ENCODE data around the gene CCDC88A.

CCDC88A gene

GRCh38 chr2:55428258-55428657 is 8.6 kb upstream of the CCDC88A start:
- no peak for DNase-seq (ENCODE audit: low read depth)
- no peak overlapping the region for H3K4me3 ChIP-seq (ENCODE audit: low read depth, low read length)

- DNase-seq (ENCODE audit: low read depth), result peak; percentile 77
- H3K4me3 ChIP-seq (ENCODE audit: low read depth, low read length), result no peak overlapping the region
Observed at GRCh38 chr2:55425431-55425831, 5.8 kb upstream of the CCDC88A start.

GRCh38 chr2:55422876-55423665 is 3.4 kb upstream of the CCDC88A start:
- DNase-seq (ENCODE audit: low read depth), result no peak
- no peak overlapping the region for H3K4me3 ChIP-seq (ENCODE audit: low read depth, low read length)

- no peak overlapping the region for H3K4me3 ChIP-seq (ENCODE audit: low read depth, low read length)
Observed at GRCh38 chr2:55421326-55421725, 1.7 kb upstream of the CCDC88A start.

GRCh38 chr2:55420871-55421270 is 1.2 kb upstream of the CCDC88A start:
- DNase-seq (ENCODE audit: low read depth), result no peak
- H3K4me3 ChIP-seq (ENCODE audit: low read depth, low read length), result no peak overlapping the region

More at GRCh38 chr2:55421326-55421725, 1.7 kb upstream of the CCDC88A start:
- no peak for DNase-seq (ENCODE audit: low read depth)

GRCh38 chr2:55420439-55420725 is 726 bp upstream of the CCDC88A start:
- DNase-seq (ENCODE audit: low read depth), result no peak
- H3K4me3 ChIP-seq (ENCODE audit: low read depth, low read length), result peak overlapping the region; percentile 96

GRCh38 chr2:55419233-55419678 is 400 bp downstream of the CCDC88A start:
- no peak for DNase-seq (ENCODE audit: low read depth)
- peak overlapping the region; percentile 96 for H3K4me3 ChIP-seq (ENCODE audit: low read depth, low read length)

GRCh38 chr2:55418512-55419232 is 984 bp downstream of the CCDC88A start:
- H3K4me3 ChIP-seq (ENCODE audit: low read depth, low read length), result peak overlapping the region; percentile 96
- no peak for DNase-seq (ENCODE audit: low read depth)

GRCh38 chr2:55418072-55418471 is 1.6 kb downstream of the CCDC88A start:
- peak overlapping the region; percentile 96 for H3K4me3 ChIP-seq (ENCODE audit: low read depth, low read length)
- no peak for DNase-seq (ENCODE audit: low read depth)

- peak overlapping the region; percentile 96 for H3K4me3 ChIP-seq (ENCODE audit: low read depth, low read length)
- DNase-seq (ENCODE audit: low read depth), result no peak
Observed at GRCh38 chr2:55416786-55417568, 2.7 kb downstream of the CCDC88A start.

- no peak for DNase-seq (ENCODE audit: low read depth)
- no peak overlapping the region for H3K4me3 ChIP-seq (ENCODE audit: low read depth, low read length)
Observed at GRCh38 chr2:55415300-55415699, 4.4 kb downstream of the CCDC88A start.

- DNase-seq (ENCODE audit: low read depth), result no peak
- no peak overlapping the region for H3K4me3 ChIP-seq (ENCODE audit: low read depth, low read length)
Observed at GRCh38 chr2:55408918-55409868, 10.5 kb downstream of the CCDC88A start.

GRCh38 chr2:55408098-55408882 is 11.4 kb downstream of the CCDC88A start:
- H3K4me3 ChIP-seq (ENCODE audit: low read depth, low read length), result no peak overlapping the region
- DNase-seq (ENCODE audit: low read depth), result no peak

- H3K4me3 ChIP-seq (ENCODE audit: low read depth, low read length), result no peak overlapping the region
- DNase-seq (ENCODE audit: low read depth), result no peak
Observed at GRCh38 chr2:55405116-55405515, 14.5 kb downstream of the CCDC88A start.

- H3K4me3 ChIP-seq (ENCODE audit: low read depth, low read length), result no peak overlapping the region
- DNase-seq (ENCODE audit: low read depth), result no peak
Observed at GRCh38 chr2:55403256-55403998, 16.2 kb downstream of the CCDC88A start.

GRCh38 chr2:55401124-55401523 is 18.5 kb downstream of the CCDC88A start:
- H3K4me3 ChIP-seq (ENCODE audit: low read depth, low read length), result no peak overlapping the region
- no peak for DNase-seq (ENCODE audit: low read depth)

GRCh38 chr2:55400332-55400731 is 19.3 kb downstream of the CCDC88A start:
- DNase-seq (ENCODE audit: low read depth), result no peak
- H3K4me3 ChIP-seq (ENCODE audit: low read depth, low read length), result no peak overlapping the region

GRCh38 chr2:55399815-55400214 is 19.8 kb downstream of the CCDC88A start:
- no peak for DNase-seq (ENCODE audit: low read depth)
- no peak overlapping the region for H3K4me3 ChIP-seq (ENCODE audit: low read depth, low read length)

All from skeletal muscle cell (primary cell).